ENCODE data around the gene HIKESHI.
"Not testable (repeated sequence)": the region's sequence is repeated elsewhere in the genome, so short reads cannot be mapped to it uniquely, and the experiment has no call there.

HIKESHI gene

GRCh38 chr11:86275493-86276370 is 26.3 kb upstream of the HIKESHI start:
- peaks cover 13% of the 10 kb centered on the region for H3K36me3 ChIP-seq

DNA sequence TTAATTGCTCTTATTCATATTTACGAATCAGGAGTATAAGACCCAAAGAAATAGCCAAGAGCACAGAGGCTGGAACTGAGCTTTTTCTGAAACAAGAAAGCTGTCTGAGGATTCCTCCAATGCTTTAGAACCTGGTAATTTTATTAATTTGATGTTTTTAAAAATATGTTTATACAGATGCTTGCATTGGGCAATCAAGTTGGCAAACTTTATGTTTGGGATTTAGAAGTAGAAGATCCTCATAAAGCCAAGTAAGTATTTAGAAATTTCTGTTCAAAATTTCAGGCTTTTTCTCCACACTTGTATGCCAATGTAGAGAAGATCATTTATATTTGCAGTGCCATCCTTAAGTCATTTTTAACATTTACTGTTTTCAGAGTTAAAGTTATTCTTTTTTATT is 24.3 kb upstream of the HIKESHI start:
- Histone ChIP-seq H3K36me3 (peaks cover 13% of the 10 kb centered on the region), H3K4me1 (no peaks in the 10 kb centered on the region), H3K9me3 (no peaks in the 10 kb centered on the region), H3K27me3 (no peaks in the 10 kb centered on the region), H3K4me3 (ENCODE audit: low read depth, low read length) (no peak overlapping the region)
- no peak for TF ChIP-seq CTCF (IDR thresholded peaks at IDR 0.05; ENCODE audit: low read depth, low read length)
- DNase-seq, result no peak

More at GRCh38 chr11:86275493-86276370, 26.3 kb upstream of the HIKESHI start:
- Histone ChIP-seq H3K9me3 (no peaks in the 10 kb centered on the region), H3K4me3 (ENCODE audit: low read depth, low read length) (no peak overlapping the region), H3K27me3 (no peaks in the 10 kb centered on the region), H3K4me1 (no peaks in the 10 kb centered on the region)
- no peak for DNase-seq
- peak; percentile 10; the same call in 1 of the 2 replicates for TF ChIP-seq CTCF (IDR thresholded peaks at IDR 0.05; ENCODE audit: low read depth, low read length)

DNA sequence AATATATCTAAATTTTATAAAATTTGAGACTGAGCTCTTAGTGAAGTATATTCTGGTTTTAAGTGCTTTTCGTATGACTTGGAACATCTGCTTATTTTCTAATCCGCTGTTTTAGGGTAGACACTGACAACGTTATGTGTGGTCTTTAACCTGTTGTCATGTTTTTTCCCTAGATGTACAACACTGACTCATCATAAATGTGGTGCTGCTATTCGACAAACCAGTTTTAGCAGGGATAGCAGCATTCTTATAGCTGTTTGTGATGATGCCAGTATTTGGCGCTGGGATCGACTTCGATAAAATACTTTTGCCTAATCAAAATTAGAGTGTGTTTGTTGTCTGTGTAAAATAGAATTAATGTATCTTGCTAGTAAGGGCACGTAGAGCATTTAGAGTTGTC is 23.8 kb upstream of the HIKESHI start:
- DNase-seq, result no peak
- Histone ChIP-seq H3K27me3 (no peaks in the 10 kb centered on the region), H3K9me3 (no peaks in the 10 kb centered on the region), H3K36me3 (peaks cover 13% of the 10 kb centered on the region), H3K4me1 (no peaks in the 10 kb centered on the region), H3K4me3 (ENCODE audit: low read depth, low read length) (no peak overlapping the region)
- TF ChIP-seq CTCF (IDR thresholded peaks at IDR 0.05; ENCODE audit: low read depth, low read length), result no peak

- no peaks in the 10 kb centered on the region for H3K9me3 ChIP-seq
- H3K27me3 ChIP-seq, result no peaks in the 10 kb centered on the region
- peaks cover 19% of the 10 kb centered on the region for H3K36me3 ChIP-seq
- H3K4me3 ChIP-seq (ENCODE audit: low read depth, low read length), result no peak overlapping the region
- H3K4me1 ChIP-seq, result no peaks in the 10 kb centered on the region
- TF ChIP-seq CTCF (IDR thresholded peaks at IDR 0.05; ENCODE audit: low read depth, low read length), result no peak
- no peak for DNase-seq
Observed at GRCh38 chr11:86279747-86280146, 22.3 kb upstream of the HIKESHI start.

DNA sequence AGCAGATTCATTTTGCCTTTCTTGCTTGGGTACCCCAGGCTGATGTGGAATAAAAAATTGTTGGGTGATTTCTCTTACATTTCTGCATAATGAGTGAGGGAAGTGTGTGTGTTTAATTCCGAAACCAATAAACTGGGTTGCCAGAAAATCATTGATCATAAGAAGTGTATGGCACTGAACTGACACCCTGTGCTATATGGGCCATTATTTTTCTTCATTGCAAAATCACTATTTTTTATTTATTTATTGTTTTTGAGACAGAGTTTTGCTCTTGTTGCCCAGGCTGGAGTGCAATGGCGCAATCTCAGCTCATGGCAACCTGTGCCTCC is 14.6 kb upstream of the HIKESHI start:
- Histone ChIP-seq H3K4me3 (ENCODE audit: low read depth, low read length) (no peak overlapping the region), H3K36me3 (peaks cover 6% of the 10 kb centered on the region; the same call in 1 of the 2 replicates), H3K4me1 (no peaks in the 10 kb centered on the region), H3K9me3 (no peaks in the 10 kb centered on the region), H3K27me3 (no peaks in the 10 kb centered on the region)
- TF ChIP-seq CTCF (IDR thresholded peaks at IDR 0.05; ENCODE audit: low read depth, low read length), result no peak
- no peak for DNase-seq

DNA sequence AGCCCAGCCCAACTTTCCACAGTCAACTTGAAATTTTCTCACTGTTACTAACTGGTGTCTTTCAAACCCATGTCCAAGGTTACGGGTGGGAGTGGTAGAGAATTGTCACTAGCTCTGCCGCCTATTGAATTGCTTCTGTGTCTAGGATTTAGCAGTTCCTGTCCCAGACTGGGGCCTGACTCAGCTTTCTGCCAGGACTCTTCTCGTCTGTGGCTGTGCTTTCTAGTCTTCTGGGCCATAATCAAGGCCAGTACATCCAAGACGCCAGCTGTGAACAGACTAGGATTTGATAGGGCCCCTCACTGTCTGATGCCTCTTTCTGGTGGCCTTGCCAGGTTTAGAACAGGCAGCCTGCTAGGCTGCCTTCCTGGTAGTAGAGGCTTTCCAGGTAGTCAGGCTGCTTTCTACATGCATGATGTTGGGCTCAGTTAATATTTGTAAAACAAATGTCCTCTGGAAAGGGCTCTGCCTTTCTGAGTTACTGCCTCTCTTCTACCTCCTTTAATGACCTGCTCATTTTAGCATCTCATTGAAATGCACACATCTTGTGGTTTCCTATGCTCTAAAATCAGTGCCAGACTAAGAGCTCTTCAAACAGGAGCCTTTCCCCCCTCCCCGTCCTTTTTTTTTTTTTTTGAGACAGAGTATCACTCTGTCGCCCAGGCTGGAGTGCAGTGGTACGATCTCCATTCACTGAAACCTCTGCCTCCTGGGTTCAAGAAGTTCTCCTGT is 13.1 kb upstream of the HIKESHI start:
- H3K4me3 ChIP-seq (ENCODE audit: low read depth, low read length), result no peak overlapping the region
- H3K36me3 ChIP-seq, result peaks cover 4% of the 10 kb centered on the region; the same call in 1 of the 2 replicates
- no peaks in the 10 kb centered on the region for H3K9me3 ChIP-seq
- TF ChIP-seq CTCF (IDR thresholded peaks at IDR 0.05; ENCODE audit: low read depth, low read length), result no peak
- no peaks in the 10 kb centered on the region for H3K27me3 ChIP-seq
- DNase-seq, result no peak
- H3K4me1 ChIP-seq, result no peaks in the 10 kb centered on the region

- not testable (repeated sequence) for H3K27me3 ChIP-seq; H3K36me3 ChIP-seq; H3K4me1 ChIP-seq; DNase-seq; H3K9me3 ChIP-seq; H3K4me3 ChIP-seq (ENCODE audit: low read depth, low read length)
Observed at GRCh38 chr11:86289508-86290280, 12.3 kb upstream of the HIKESHI start.
